OCI-LY1 (cell line): ENCODE measurements around the gene TAF4.
A peak's percentile ranks its signal among the peaks of the same experiment; 100 is the strongest.

Source experiments
- H2AFZ ChIP-seq: fragments of 200-600 bp; sonication (generic), shearing (Covaris generic); 2 replicates; pipeline ENCODE4 v1.6.0; 2014; ENCODE audit warnings: antibody characterized with exemption, mild to moderate bottlenecking, low read length
- H3F3A ChIP-seq: fragments of 200-600 bp; sonication (generic), shearing (Covaris generic); 2 replicates; pipeline ENCODE4 v1.6.0; 2014; ENCODE audit warnings: mild to moderate bottlenecking, antibody characterized with exemption, low read length, moderate library complexity; ENCODE audit not compliant: insufficient read depth
- H3K27ac ChIP-seq: fragments of 200-600 bp; sonication (generic); 2 replicates; pipeline ENCODE4 v1.5.1; 2014; ENCODE audit warnings: low read length, mixed run types, mild to moderate bottlenecking, low read depth; ENCODE audit not compliant: poor library complexity, severe bottlenecking
- H3K27me3 ChIP-seq: fragments of 200-600 bp; sonication (generic); 2 replicates; pipeline ENCODE4 v1.6.0; 2014; ENCODE audit warnings: antibody characterized with exemption, mild to moderate bottlenecking, low read length, moderate library complexity; ENCODE audit not compliant: insufficient read depth
- H3K36me3 ChIP-seq: fragments of 200-600 bp; sonication (generic); 2 replicates; pipeline ENCODE4 v1.6.1; 2014; ENCODE audit warnings: mild to moderate bottlenecking, antibody characterized with exemption, low read length, moderate library complexity, mixed read lengths; ENCODE audit not compliant: insufficient read depth
- H3K4me1 ChIP-seq: fragments of 200-600 bp; sonication (generic); 2 replicates; pipeline ENCODE4 v1.5.1; 2014; ENCODE audit warnings: mild to moderate bottlenecking, low read length, moderate library complexity; ENCODE audit not compliant: insufficient read depth, severe bottlenecking
- H3K4me2 ChIP-seq: fragments of 200-600 bp; sonication (generic), shearing (Covaris generic); 2 replicates; pipeline ENCODE4 v1.6.1; 2014; ENCODE audit warnings: low read length
- H3K4me3 ChIP-seq: fragments of 200-600 bp; sonication (generic); 2 replicates; pipeline ENCODE4 v1.5.1; 2014; ENCODE audit warnings: low read length, low read depth, mild to moderate bottlenecking, mixed read lengths; ENCODE audit not compliant: poor library complexity, severe bottlenecking
- H3K79me2 ChIP-seq: fragments of 200-600 bp; shearing (Covaris generic); 2 replicates; pipeline ENCODE4 v1.6.1; 2016; ENCODE audit warnings: mixed run types, low read length, mixed read lengths; ENCODE audit not compliant: insufficient read depth
- H3K9ac ChIP-seq: fragments of 200-600 bp; sonication (generic), shearing (Covaris generic); 2 replicates; pipeline ENCODE4 v1.6.1; 2014; ENCODE audit warnings: mild to moderate bottlenecking, low read length, mixed read lengths
- H3K9me2 ChIP-seq: fragments of 200-600 bp; sonication (generic), shearing (Covaris generic); 2 replicates; pipeline ENCODE4 v1.6.1; 2014; ENCODE audit warnings: low read depth, mild to moderate bottlenecking, low read length, mixed read lengths
- H3K9me3 ChIP-seq: fragments of 200-600 bp; shearing (Covaris generic); 2 replicates; pipeline ENCODE4 v1.6.1; 2014; ENCODE audit warnings: low read length, mixed read lengths
- H4K20me1 ChIP-seq: fragments of 200-600 bp; sonication (generic), shearing (Covaris generic); 2 replicates; pipeline ENCODE4 v1.6.0; 2016; ENCODE audit warnings: mild to moderate bottlenecking, low read length; ENCODE audit not compliant: insufficient read depth
- CTCF ChIP-seq: fragments of 200-600 bp; sonication (generic), shearing (Covaris generic); IDR thresholded peaks from 2 replicates; pipeline ENCODE4 v1.5.1; 2017; ENCODE audit warnings: mild to moderate bottlenecking, antibody characterized with exemption, low read length, moderate library complexity, mixed read lengths
- EZH2 ChIP-seq: fragments of 200-600 bp; sonication (generic), shearing (Covaris generic); IDR thresholded peaks from 2 replicates; pipeline ENCODE4 v1.8.0; 2017; ENCODE audit warnings: borderline replicate concordance, mixed run types, mild to moderate bottlenecking, antibody characterized with exemption, low read length, moderate library complexity, mixed read lengths

Gene TAF4

GRCh38 chr20:62040381-62040922 lies 25.2 kb downstream of the TAF4 start:
- H3K4me2 ChIP-seq: peak overlapping the region; percentile 20; the same call in 1 of the 2 replicates
- no peak overlapping the region for H3K9ac ChIP-seq
- no peaks in the 10 kb centered on the region for H3F3A ChIP-seq
- TF ChIP-seq CTCF (no peak), EZH2 (no peak)
- H3K4me1 ChIP-seq: peaks cover 18% of the 10 kb centered on the region
- H3K9me2 ChIP-seq: no peaks in the 10 kb centered on the region
- peaks cover 11% of the 10 kb centered on the region; the same call in 1 of the 2 replicates for H3K9me3 ChIP-seq
- H4K20me1 ChIP-seq: no peaks in the 10 kb centered on the region
- H3K79me2 ChIP-seq: peaks cover 34% of the 10 kb centered on the region
- H2AFZ ChIP-seq: no peak overlapping the region
- peaks cover 6% of the 10 kb centered on the region; the same call in 1 of the 2 replicates for H3K36me3 ChIP-seq
- no peak overlapping the region for H3K4me3 ChIP-seq
- H3K27ac ChIP-seq: peak overlapping the region; percentile 33
- no peaks in the 10 kb centered on the region for H3K27me3 ChIP-seq

- Histone ChIP-seq H3K4me2 (peak overlapping the region; percentile 20; the same call in 1 of the 2 replicates), H3K4me1 (peaks cover 18% of the 10 kb centered on the region), H3K9me3 (peaks cover 14% of the 10 kb centered on the region; the same call in 1 of the 2 replicates), H3K4me3 (no peak overlapping the region), H3K27ac (peak overlapping the region; percentile 33), H3K9ac (no peak overlapping the region), H3F3A (no peaks in the 10 kb centered on the region), H4K20me1 (no peaks in the 10 kb centered on the region), H3K36me3 (peaks cover 6% of the 10 kb centered on the region; the same call in 1 of the 2 replicates), H2AFZ (no peak overlapping the region), H3K27me3 (no peaks in the 10 kb centered on the region), H3K79me2 (peaks cover 39% of the 10 kb centered on the region), H3K9me2 (no peaks in the 10 kb centered on the region)
- no peak for TF ChIP-seq EZH2
- no peak for TF ChIP-seq CTCF
These were observed 25.9 kb downstream of the TAF4 start for GRCh38 chr20:62039738-62040137.

GRCh38 chr20:62032609-62033368 lies 32.9 kb downstream of the TAF4 start:
- Histone ChIP-seq H3K4me1 (peaks cover 35% of the 10 kb centered on the region), H3K4me3 (no peak overlapping the region), H4K20me1 (no peaks in the 10 kb centered on the region), H2AFZ (no peak overlapping the region), H3K9me2 (no peaks in the 10 kb centered on the region), H3F3A (no peaks in the 10 kb centered on the region), H3K27ac (peak overlapping the region; percentile 95), H3K4me2 (peak overlapping the region; percentile 1; the same call in 1 of the 2 replicates), H3K27me3 (no peaks in the 10 kb centered on the region), H3K36me3 (no peaks in the 10 kb centered on the region), H3K9me3 (peaks cover 11% of the 10 kb centered on the region; the same call in 1 of the 2 replicates), H3K79me2 (peaks cover 41% of the 10 kb centered on the region), H3K9ac (peak overlapping the region; percentile 7; the same call in 1 of the 2 replicates)
- TF ChIP-seq CTCF (no peak), EZH2 (no peak)
